Activated T-cell treated with anti-CD3 and anti-CD28 coated beads, Interleukin-2, amount 50 U/mL, for 48 hours (primary cell): ENCODE measurements around the gene DBP.
"Not testable (repeated sequence)": the region's sequence is repeated elsewhere in the genome, so short reads cannot be mapped to it uniquely, and the experiment has no call there.

Experiments used
- DNase-seq, 2 experiments: peaks; one replicate each; pipeline ENCODE4 v3.0.0-alpha.2; 2020

Gene DBP

DNA sequence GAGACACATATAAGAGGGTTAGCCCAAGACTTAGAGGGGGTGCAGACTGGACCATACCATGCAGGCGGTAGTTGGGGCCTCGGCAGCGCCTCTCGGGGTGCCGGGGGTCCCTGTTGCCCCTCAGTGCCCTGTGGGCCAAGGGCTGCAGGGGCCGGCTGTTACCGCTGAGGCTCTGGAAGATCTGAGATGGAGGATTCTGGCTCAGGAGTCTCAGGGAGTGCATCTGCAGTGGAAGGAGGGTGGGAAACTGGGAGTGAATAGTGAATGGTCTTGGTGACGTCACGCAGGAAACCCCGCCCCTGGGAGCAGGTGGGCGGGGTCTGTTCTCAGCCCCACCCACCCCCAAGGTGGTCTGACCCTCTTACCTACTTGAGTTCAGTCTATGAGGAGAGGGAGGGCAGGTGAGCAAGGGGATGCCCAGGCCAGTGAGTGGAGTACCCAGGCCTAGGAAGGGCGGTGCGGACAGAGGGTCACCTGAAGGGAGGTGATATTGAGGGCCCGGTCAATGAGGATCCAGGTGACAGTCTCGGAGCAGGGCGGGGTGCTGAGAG is 1.7 kb upstream of the DBP start:
- DNase-seq: peak in 1 of 2 experiments; percentile 56

DNA sequence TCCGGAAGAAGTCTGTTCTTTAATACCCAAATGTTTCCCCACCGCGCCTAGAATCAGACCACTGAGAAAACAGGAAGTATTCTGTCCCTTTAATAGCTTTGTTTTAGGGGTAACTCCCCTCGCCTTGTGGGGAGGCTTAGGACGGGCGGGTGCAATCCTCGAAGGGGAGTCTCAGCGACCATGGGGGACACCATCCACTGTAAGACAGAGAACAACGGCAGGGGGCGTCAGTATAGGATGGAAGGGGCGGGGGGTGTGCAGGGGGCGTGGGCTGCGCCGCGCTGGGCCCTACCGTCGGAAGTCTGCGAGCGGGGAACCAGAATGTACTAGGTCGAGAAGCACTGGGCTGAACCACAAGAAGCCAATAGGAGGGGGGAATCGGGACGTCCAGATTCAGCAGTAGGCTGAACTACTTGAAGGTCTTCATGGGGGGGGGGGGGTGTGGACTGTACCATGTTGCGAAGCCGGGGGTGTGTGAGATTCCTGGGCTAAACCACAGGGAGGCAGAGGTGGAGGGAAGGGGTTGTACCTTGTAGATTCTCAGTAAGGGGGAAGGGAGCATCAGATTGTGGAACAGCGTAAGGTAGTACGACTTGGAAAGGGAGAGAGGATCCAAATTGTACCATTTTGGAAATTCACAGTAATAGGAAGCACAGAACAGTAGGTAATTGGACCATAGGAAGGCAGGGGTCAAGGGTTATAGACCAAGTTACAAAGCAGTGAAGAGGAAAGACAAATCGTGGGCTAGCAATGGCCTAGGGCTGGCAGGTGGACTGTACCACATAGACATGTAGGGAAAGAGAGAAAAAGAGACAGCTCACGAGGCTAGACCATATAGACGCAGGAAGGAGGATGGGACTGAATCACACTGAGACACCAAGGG is 1.0 kb upstream of the DBP start:
- DNase-seq: peak; percentile 76 to 81

DNA sequence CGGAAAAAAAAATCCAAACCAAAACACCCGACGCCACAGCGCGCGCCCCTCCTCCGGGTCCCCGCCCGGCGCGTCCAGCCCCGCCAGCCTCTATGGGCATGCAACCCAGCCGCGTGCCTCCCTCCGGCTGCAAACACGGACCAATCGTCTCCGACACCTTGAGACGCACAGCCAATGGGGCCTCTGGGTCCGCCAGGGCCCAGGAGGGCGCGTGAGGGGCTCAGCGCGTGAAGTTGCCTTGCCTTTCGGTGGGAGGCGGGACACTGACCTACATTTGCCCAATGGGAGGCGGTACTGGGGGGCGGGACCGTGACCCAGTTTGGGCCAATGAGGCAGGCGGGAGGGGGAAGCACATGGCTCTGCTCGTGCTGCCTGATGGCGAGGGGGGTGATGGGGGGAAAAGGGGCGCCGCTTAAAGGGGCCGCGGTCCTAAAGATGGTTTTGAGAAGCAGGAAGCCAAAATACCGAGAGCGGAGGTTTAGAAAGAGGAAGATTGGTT is 319 bp upstream of the DBP start:
- peak; percentile 98 to 99 for DNase-seq

DNA sequence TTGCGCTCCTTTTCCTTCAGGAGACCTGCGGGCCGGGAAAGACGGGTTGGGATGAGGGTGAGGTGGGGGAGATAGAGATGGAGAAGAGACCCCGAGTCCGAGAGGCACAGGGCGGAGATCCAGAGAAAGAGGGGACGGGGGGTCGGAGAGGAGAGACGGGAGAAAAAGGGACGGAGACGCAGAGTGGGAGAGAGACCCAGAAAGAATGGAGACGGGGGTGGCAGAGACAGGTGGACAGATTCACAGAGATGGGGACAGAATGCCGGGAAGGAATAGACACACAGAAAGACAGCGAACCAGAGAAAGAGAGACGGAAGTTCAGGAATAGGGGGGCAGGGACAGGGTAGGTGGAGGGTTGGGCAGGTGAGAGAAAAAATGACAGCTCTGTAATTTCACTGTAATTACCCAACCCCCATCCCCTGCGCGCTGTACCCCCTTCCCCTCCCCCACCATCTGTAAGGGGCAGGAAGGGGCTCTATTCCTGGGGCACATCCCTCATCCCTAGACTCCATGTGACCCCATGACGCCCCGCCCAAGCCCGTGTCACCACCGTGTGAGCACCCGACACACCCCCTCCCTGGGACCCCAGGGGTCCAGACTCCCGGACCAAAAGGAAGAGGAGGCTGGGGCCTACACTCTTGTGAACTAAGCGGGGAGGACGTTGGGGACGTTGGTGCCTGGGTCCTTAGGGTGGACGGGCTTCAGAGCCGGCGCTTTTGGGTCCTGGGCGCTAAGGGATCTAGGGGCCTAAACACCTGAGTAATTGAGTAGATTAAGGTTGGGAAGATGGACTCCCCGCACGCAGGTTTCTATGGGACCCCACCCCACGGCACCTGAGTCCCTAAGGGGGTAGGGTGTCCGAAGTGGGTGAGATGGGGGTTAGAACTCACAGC is 967 bp downstream of the DBP start:
- no peak for DNase-seq

DNA sequence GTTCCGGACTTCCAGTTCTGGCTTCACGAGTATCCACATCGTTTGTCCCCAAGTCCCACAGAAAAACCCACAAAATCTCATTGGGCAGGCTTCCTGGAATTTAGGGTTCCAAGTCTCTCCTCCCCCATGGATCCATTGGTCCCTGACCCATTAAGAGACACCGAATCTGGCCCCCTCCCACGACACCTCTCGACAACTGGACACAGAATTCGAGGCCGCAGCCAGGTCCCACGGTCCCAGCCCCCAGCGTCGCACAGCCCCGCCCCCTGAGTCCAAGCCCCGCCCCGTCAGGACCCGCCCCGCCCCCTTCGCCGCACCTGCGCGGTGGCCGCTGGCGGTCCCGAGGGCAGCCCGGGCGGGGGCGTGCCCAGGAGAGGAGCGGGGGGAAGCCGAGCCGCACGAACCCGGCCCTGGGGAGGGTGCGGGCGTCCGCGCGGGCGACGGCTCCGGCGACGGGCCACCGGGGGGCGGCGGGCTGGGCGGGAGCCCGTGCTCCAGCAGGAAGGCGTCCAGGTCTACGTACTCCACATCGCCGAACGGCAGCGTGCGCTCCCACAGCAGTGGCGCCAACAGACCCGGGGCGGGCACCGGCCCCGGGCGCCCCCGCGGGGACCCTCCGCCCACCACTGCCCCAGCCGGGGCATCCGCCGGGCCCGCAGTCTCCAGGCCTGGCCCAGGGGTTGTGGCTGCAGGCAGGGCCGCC is 1.8 kb downstream of the DBP start:
- peak; percentile 81 to 86 for DNase-seq

DNA sequence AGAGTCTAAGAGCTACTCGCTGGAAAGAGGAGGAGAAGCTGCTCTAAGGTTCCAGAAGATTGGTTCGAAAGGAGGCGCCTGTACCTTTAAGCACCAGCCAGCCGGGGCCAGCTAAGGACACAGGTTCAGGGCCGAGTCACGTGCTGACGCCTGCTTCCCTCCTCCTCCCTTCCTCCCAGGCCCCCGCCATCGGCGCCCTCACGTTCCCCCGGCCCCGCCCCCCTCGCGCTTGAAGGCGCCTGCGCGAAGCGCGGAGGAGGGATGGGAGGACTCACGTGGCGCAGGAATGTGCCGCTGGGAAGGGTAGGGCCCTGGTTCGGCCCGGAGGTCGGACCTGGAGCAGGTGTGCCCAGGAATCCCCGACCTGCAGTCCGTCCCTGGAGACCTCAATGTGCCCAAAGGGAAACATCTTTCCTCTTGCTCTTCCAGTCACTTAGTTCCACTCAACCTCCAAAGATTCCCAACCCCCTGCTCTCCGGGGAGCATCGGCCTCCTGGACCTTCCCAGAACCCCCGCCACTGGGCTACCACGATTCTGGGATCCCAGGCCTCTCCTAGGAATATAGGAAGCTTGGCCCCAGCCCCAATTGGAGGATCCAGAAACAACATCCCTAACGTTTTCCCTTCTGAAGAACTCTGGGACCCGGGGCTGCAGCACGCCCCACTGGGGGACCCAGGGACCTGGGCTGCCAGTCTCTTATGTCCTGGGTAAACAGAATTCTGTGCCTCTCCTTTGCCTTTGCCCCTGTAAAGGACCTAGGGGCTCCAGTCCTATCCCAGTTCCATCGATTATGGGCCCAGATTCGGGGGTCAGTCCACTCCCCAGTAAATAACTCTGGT is 2.5 kb downstream of the DBP start:
- DNase-seq: peak; percentile 95 to 97

DNA sequence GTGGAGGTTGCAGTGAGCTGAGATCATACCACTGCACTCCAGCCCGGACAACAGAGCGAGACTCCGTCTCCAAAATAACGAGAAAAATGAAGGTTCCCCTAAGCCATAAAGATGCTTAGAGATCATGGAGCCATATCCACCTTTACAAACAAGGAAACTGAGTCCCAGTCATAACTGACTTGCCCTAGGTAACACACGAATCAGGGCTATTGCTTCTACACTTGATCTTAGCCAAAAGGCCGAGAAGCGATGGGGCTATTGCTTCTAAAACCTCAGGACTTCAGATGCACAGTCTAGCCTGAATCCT is 3.2 kb downstream of the DBP start:
- no peak for DNase-seq

DNA sequence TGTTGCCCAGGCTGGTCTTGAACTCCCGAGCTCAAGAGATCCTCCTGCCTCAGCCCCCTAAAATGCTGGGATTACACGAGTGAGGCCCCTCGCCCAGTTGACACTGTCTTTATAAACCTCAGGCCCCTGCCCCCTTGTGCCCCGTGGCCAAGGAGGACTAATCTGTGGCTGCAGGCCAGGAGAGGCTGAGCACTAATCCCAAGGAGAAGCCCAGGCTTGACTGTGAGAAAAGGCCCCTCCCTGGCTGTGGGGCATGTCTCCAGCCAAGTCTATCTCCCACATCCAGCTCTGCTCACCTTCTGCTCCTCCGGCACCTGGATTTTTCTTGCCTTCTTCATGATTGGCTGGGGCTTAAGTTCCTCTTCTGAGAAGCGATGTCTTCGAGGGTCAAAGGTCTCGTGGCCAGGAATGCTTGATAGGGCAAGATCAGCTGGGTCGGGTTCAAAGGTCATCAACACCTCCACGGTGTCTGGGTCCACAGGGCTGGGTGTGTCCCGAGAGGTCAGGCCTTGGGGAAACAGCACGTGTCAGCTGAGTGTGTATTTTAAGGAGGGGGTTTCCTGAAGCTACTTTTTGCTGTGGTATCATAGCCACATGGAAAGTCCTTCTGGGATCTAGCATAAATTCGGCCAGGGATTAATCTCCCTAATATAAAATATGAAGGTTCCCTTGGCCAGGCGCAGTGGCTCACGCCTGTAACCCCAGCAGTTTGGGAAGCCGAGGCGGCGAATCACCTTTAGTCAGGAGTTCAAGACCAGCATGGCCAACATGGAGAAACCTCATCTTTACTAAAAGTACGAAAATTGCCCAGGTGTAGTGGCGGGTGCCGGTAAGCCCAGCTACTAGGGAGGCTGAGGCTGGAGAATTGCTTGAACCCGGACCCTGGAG is 3.8 kb downstream of the DBP start:
- DNase-seq: no peak

DNA sequence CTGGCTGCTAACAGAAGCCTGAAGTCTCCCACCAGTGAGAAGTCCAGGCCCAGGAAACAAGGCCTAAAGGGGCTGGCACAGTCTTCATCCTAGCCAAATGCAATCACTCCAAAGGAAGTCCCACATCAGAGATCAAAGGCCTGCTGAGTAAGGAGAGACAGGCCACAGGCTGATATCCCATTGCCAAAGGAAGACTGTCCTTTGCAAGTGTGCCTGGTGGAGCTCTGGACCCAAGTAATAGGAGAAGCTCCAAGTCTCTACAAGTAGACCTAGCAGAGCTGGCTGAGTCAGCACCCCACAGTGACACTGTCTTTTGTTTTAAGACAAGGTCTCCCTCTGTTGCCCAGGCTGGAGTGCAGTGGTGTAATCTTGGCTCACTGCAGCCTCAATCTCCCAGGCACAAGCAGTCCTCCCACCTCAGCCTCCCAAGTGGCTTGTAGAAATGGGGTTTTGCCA is 4.5 kb downstream of the DBP start:
- DNase-seq: no peak

DNA sequence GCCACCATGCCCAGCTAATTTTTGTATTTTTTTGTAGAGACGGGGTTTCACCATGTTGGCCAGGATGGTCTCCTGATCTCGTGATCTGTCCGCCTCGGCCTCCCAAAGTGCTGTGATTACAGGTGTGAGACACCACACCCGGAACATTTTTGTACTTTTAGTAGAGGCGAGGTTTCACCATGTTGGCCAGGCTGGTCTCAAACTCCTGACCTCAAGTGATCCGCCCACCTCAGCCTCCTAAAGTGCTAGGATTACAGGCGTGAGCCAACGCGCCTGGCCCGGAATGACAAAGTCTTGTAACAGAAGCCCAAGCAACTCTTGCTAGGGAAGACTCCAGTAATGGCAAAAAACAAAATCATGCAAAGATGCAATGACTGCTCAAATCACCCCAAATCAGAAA is 4.9 kb downstream of the DBP start:
- DNase-seq: not testable (repeated sequence)

DNA sequence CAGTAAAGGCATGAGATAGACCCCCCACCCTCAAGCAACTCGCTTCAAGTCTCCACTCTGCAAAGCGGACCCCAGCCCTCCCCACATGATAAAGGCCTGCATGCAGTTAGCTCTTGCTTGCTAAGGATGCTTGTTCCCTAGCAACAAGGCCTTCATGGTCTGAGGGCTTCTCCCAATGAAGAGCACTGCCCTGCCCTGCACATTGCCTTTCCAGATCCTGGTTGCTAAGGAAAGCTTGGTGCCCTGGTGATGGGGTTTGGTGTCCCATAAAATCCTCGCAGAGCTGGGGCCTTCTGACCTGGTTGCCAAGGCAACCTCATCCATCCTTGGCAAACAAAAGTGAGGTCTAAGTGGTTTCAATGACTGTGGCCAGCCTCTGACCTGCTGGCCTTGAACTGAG is 6.0 kb downstream of the DBP start:
- DNase-seq: no peak

DNA sequence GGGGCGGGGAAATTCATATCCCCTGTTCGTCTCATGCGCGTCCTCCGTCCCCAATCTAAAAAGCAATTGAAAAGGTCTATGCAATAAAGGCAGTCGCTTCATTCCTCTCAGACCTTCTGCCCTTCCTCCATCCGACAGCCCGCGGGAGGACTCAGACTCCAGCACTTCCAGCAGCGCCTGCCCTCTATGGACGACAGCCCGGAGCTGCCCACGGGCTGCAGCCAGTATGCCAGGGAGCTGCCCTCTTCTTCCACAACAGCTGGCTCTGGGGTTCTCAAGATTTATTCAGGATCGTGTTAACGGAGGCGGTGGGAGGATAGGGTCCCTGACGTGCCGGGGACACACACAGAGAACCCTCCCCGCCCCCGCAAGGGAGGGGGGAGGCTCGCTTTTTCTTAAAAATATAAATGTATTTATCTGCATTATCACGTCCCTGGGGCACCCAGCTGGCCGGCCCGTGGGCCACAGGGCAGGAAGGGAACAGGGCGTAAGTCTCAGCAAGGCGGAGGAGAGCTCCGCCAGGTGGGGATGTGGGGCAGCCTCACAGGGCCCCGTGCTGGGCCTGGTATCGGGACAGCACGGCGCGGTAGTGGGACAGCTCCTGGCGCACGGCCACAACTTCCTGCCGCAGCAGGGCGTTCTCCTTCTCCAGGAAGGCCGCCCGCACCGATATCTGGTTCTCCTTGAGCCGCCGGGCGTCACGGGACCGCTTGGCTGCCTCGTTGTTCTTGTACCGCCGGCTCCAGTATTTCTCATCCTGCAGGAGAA is 6.7 kb downstream of the DBP start:
- DNase-seq: no peak

DNA sequence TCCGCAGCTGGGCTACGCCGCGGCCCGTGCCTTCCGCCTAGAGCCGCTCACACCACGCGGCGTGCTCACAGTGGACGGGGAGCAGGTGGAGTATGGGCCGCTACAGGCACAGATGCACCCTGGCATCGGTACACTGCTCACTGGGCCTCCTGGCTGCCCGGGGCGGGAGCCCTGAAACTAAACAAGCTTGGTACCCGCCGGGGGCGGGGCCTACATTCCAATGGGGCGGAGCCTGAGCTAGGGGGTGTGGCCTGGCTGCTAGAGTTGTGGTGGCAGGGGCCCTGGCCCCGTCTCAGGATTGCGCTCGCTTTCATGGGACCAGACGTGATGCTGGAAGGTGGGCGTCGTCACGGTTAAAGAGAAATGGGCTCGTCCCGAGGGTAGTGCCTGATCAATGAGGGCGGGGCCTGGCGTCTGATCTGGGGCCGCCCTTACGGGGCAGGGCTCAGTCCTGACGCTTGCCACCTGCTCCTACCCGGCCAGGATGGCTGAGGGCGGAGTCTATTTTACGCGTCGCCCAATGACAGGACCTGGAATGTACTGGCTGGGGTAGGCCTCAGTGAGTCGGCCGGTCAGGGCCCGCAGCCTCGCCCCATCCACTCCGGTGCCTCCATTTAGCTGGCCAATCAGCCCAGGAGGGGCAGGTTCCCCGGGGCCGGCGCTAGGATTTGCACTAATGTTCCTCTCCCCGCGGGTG is 7.4 kb downstream of the DBP start:
- peak; percentile 63 to 65 for DNase-seq

DNA sequence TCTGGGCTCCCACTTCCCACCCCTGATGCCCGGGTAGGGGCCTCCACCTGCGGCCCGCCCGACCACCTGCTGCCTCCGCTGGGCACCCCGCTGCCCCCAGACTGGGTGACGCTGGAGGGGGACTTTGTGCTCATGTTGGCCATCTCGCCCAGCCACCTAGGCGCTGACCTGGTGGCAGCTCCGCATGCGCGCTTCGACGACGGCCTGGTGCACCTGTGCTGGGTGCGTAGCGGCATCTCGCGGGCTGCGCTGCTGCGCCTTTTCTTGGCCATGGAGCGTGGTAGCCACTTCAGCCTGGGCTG is 7.9 kb downstream of the DBP start:
- no peak for DNase-seq

DNA sequence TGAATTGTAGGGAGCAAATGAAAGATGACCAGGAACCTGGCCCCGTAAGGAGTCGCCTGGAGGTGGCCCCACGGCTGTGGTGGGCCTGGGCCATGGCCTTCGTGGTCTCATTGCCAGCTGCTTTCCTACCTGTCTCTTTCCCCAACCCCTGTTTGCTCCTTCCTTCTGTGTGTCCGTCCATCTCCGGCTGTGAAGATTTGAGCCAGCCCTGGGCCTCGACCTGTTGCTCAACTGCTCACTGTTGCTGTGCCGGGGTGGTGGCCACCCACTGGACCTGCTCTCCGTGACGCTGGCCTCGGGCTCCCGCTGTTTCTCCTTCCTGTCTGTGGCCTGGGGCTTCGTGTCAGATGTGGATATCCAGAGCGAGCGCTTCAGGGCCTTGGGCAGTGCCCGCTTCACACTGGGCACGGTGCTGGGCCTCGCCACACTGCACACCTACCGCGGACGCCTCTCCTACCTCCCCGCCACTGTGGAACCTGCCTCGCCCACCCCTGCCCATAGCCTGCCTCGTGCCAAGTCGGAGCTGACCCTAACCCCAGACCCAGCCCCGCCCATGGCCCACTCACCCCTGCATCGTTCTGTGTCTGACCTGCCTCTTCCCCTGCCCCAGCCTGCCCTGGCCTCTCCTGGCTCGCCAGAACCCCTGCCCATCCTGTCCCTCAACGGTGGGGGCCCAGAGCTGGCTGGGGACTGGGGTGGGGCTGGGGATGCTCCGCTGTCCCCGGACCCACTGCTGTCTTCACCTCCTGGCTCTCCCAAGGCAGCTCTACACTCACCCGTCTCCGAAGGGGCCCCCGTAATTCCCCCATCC is 8.5 kb downstream of the DBP start:
- DNase-seq: no peak

DNA sequence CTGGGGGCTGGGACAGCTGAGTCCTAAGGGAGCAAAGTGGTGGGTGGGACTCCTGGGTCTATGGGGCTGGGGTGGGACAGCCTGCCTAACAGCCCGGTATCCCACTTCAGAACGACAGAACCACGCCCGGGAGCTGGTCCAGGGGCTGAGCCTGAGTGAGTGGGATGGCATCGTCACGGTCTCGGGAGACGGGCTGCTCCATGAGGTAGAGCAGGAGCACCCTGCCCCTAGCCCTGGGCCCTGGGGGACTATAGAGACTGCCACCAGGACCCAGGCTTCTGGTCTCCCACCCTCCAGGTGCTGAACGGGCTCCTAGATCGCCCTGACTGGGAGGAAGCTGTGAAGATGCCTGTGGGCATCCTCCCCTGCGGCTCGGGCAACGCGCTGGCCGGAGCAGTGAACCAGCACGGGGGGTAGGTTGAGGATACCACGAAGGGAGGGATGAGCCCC is 9.3 kb downstream of the DBP start:
- DNase-seq: no peak

DNA sequence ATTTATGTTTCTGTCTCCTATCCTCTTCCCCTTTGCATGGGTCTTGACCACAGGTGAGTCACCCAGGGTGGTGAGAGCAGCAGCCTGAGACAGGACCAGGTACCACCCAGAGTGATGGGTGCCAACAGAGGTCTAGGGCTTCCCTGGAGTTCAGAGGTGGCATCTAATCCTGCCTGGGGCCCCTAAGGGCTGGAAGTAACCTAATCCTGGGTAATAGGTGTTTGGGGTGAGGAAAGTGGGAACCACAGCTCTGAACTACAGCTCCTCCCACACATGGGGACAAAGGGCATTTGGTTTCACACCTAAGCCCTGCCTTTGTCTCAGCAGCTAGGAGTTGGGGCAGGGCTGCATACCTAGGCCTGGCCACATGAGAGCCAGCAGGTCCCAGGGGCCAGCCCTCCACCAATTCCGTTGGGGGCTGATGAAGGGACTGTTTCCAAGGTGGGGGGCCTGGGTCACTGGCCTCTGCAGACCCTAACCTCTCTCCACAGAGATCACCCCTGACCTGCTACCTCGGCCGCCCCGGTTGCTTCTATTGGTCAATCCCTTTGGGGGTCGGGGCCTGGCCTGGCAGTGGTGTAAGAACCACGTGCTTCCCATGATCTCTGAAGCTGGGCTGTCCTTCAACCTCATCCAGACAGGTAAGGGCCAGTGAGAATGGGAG is 9.8 kb downstream of the DBP start:
- DNase-seq: peak in 1 of 2 experiments; percentile 65

DNA sequence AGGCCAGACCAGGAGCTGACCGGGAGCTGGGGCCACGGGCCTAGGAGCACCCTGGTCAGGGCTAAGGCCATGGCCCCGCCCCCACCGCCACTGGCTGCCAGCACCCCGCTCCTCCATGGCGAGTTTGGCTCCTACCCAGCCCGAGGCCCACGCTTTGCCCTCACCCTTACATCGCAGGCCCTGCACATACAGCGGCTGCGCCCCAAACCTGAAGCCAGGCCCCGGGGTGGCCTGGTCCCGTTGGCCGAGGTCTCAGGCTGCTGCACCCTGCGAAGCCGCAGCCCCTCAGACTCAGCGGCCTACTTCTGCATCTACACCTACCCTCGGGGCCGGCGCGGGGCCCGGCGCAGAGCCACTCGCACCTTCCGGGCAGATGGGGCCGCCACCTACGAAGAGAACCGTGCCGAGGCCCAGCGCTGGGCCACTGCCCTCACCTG is 11.3 kb downstream of the DBP start:
- DNase-seq: no peak
